Measurements from ENCODE around the gene GJB3.
"Not testable (repeated sequence)": the region's sequence is repeated elsewhere in the genome, so short reads cannot be mapped to it uniquely, and the experiment has no call there.

GJB3 gene

DNA sequence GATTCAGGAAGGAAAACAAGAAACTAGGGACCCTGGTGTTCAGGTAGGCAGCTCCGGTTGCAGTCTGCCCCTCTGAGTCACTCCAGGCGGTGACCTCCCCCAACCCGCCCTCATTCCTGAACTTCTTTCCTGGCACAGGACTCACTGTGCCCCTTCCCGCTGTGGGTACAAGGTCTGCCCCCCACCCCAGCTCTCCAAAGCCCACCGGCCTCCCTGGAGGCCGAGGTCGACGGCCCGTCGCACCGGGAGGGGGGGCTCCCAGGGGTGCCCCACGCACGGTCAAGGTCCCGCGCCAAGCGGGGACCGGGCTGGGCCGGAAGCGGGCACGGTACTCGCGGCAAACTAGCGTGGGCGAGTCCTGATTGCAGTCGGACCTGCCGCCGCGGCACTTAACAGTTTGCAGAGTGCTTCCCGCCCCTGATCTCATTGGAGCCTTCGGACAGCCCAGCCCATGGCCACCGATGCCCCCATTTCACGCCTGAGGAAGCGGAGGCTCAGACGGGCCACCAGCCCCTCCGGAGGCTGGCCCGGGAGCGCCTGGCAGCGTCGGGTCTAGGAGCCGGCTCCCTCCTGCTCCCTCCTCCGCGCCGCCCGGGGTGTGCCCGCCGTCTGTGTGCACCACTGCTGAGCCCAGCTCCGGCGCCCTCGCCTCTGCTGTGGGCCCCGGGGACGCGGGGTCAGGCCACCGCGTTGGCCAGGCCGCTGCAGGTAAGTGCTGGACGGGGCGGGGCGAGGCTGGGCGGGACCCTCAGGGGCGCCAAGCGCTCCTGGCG is at the start of gene GJB3:
Gene GJB3, plus strand, starts transcription at position 144 of the 773 bp plus-strand sequence. CDS start 3,549 bp downstream, outside the sequence.
- DNase-seq, result no peak

DNA sequence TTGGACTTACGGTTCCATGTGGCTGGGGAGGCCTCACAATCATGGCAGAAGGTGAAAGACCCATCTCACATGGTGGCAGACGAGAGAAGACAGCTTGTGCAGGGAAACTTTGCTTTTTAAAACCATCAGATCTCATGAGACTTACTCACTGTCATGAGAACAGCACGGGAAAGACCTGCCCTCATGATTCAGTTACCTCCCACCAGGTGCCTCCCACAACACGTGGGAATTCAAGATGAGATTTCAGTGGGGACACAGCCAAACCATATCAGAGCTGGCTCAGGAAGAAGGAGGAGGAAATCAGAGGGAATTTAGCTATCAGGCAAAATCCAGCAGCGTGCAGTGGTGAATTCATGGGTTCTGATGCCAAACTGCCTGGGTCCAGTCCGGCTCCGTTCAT is 48.2 kb upstream of the GJB3 start:
- DNase-seq, result not testable (repeated sequence)

GRCh38 chr1:34736692-34737091 is 44.3 kb upstream of the GJB3 start:
- DNase-seq, result no peak

GRCh38 chr1:34737236-34737635 is 43.8 kb upstream of the GJB3 start:
- DNase-seq, result not testable (repeated sequence)

- DNase-seq, result no peak
Observed at GRCh38 chr1:34739613-34740012, 41.4 kb upstream of the GJB3 start.

DNA sequence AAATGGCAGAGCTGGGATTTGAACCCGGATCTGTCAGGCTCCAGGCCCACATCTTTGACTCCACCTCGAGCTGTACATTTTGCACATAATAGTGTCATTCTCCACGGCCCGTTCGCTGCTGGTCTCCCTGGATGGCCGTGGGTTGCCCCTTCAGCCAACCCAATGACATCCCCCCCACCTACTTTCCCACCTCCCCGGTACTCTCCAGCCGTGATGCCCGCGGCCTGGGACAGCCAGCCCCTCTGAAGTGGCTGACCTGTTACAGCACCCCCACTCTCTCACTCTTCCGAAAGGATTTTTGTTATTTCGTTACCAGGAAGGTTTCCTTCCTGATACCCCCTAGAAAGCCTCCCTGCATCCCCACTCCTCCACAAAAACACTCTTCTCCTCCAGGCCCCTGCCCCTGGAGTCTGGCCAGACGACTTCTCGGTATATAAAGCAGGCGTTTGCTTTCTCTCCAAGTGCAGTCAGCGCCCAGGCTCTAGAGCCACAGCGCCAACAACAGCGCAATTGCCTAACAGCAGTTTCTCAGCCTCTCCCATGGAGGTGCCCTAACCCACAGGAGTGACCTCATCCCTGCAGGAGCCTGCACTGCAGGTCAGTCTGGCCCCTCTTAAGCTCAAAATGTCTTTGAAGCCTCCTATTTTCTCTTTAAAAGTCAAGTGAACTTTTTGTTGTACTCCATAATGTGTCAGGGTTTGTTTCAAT is 40.7 kb upstream of the GJB3 start:
- no peak for DNase-seq

DNA sequence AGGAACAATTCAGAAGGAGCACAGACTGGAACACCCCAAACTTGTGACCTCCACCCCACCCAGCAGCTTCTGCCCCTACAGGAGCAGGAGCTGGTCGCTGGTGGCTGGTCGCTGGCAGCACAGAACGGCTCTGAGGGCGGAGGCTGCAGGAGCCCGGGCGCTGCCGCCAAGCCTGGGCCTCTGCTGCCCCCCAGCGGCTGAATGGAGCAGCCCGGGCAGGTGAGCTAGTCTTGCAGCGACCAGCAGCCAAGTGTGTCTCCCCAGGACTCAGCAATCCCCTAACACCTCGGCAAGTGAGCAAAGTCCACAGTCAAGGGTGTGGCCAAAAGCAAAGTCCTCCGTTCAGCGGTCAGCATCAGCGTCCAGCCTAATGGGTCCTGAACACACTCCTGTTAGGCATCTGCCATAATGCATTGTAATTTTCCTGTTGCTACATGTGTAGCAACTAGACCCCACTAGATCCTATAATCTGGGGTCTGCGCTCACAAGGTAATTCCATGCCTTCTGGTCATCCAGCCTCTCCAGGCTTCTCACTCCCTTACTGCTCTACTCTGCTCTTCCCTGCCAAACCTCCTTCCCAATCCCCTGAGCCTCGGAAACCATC is 38.2 kb upstream of the GJB3 start:
- DNase-seq, result peak; percentile 65 to 88 (median 82)

- DNase-seq, result no peak
Observed at GRCh38 chr1:34743775-34744174, 37.2 kb upstream of the GJB3 start.

DNA sequence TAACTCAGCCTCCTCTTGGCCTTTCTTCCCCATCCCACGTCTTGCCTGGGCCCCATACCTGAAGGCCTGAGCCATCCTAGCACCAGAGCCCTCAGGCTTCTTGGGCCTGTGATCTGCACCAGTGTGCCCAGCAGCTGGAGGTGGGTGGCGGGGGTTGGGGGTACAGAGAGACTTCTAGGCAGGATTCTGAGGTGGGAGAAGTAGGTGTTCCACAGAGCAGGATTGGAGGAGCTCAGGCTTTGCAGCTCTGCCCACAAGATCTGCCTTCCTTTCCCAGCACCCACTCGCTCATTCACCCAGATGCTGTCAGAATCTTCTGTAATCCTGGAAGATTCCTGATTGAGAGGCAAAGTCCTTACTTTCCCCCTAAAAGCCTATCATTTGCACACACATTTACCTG is 36.2 kb upstream of the GJB3 start:
- no peak for DNase-seq

DNA sequence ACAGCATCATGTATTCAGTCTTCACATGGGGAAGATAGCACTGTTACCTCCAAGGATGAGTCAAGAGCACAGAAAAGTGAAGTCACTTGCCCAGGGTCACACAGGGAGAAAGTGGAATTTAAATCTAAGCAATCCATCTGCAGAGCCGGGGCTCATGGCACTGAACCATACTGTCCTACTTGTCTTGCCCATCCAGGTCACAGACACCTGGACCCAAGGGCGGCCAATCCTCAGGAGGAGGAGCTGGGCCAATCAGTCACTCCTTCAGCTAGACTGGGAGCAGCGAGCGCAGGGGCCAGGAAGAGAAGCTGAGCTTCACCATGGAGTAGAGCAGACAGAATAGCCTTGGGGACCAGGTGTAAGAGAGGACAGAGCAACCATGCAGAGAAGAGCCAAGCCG is 35.3 kb upstream of the GJB3 start:
- no peak for DNase-seq

GRCh38 chr1:34746101-34746500 is 34.9 kb upstream of the GJB3 start:
- no peak for DNase-seq

GRCh38 chr1:34746785-34747637 is 34.0 kb upstream of the GJB3 start:
- DNase-seq, result no peak

DNA sequence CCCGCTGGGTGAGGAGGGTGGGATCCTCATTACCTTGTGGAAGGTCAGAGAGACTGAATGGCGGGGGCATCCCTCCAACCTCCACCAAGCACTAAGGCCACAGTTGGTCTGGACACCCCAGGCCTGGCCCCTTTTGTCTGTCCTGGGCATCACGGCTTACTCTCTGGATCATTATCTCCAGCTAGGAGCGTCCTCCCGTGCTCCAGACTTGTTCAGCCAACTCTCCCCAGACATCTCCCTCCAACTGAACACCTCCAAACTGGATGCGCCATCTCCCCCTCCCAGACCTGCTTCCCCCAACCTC is 33.4 kb upstream of the GJB3 start:
- DNase-seq, result no peak

DNA sequence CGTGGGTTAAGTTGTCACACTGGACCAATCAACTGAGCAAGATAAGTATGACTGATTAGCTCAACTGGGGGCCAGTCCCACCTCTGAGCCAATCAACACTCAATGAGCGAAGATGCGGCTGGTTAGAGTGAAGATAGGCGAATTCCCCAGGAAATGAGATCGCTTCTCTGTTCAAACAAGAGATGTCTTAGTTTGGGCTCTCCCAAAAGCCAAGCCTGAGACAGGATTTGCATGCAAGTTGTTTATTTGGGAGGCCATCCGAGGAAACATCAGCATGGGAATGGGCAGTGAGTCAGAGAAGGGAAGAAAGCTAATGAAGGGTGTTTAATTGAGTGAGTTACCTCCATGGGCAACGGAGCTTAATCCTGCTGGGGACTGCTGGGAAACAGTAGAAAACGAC is 31.0 kb upstream of the GJB3 start:
- DNase-seq, result peak in 1 of 3 donors; percentile 2

- no peak for DNase-seq
Observed at GRCh38 chr1:34750610-34751009, 30.4 kb upstream of the GJB3 start.

DNA sequence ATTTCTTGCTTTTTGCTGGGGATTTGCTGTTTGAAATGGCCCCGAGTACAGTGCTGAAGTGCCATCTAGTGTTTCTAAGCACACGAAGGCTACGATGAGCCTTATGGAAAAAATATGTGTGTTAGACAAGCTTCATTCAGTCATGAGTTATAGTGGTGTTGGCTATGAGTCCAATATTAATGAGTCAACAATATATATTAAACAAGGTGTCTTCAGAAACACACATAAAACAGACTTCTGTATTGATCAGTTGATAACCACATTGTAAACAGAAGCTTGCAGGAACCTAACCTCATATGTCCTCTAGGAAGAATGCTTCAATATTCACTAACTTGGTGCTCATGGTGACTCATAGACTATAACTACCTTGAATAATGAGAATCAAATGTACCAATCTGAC is 27.9 kb upstream of the GJB3 start:
- DNase-seq, result no peak

GRCh38 chr1:34754964-34755637 is 25.9 kb upstream of the GJB3 start, which contains the start of gene GJB5:
GJB5 (plus strand) TSS chr1:34755047; CDS start chr1:34757331, 2,284 bp downstream.
- DNase-seq, result no peak

DNA sequence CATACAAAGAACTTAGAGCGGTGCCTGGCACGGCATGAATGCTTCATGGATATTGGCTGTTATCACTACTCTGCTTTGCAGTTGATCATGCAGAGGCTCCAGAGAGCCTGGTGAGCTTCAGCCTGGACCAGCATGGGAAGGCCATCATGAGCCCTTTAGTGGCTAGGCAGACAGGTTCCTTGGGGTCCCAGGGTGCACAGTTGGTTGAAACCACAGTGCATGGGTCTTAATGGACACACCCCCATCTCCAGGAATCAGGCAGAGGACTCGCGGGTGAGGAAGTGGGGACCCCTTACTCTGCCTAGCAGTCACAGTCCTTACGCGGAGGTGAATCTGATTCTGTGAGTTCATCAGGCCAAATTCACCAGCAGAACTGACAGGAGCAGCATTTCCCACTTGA is 25.1 kb upstream of the GJB3 start:
- DNase-seq, result no peak

GRCh38 chr1:34757386-34757785 is 23.6 kb upstream of the GJB3 start:
- DNase-seq, result no peak

DNA sequence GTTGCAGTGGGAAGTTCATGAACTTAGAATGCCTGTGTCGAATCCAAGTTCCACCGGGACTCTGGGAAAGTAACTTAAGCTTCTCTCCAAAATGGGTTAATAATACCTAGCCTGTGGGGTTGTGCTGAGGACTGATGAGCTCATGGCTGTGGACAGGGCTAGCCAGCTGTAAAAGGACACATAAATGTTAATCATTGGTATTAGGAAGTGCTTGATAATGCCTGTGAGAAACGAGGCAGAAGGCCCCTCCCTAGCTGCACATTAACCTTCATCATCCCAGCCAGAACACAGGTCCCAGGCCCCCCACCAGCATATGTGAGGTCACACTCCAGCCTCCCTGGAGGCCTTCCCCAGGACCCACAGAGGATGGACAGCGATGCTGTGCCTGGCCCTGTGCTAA is 22.3 kb upstream of the GJB3 start:
- no peak for DNase-seq

DNA sequence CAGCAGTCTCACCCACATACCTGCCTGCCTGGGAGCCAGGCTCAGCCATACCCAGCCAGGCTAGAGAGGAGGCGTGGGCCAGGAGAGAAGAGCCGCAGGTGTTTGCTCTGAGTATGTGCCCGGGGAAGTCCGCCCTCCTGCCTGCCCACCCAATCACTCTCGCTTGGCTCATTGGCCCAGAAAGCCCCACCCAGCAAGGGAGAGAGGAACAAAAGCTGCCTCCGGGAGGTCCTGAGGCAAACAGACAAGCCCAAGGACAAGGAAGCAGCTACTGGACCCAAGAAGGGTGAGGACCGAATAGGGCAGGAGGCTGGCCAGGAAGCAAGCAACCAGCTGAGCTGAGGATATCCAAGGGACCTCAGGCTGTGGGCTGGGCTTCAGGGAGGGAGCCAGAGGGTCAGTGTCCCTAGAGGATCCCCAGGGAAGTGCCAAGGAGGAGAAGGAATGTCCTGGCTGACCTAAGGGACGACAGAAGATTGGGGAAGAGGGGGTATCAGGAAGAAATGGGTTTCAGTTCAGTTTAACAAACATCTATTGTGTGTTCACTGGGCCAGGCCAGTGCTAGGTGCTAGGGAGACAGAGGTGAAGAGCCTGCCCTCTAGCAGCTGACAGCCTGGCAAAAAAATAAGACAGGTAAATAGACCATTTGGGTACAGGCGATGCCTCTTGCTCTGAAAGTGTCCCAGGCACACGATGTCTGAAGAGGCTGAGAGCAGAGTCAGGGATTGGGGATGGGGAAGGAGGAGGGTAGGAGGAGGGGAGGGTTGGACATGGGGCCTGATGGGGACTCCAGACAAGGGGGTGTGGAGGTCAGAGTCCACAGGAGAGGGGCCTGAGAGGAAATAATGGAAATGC is 21.3 kb upstream of the GJB3 start, which contains the start of gene GJB4:
Gene GJB4, plus strand, starts transcription at position 238 of the 855 bp plus-strand sequence. CDS start 1,515 bp downstream, outside the sequence.
- no peak for DNase-seq
